ENCODE measurements around the gene RBBP8.

RBBP8 gene

DNA sequence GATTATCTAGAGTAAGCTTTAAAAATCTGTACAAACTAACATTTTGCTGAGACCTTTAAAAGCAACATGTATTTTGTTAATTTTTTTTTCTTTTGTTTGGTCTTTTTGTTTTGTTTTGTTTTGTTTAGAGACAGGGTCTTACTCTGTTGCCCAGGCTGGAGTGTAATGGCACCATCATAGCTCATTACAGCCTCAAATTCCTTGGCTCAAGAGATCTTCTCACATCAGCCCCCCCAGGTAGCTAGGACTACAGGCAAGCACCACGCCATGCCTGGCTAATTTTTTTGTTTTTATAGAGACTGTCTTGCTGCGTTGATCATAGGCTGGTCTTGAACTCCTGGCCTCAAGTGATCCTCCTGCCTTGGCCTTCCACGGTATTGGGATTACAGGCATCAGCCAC lies 23.1 kb downstream of the RBBP8 start:
- Histone ChIP-seq H3K27me3 (no peaks in the 10 kb centered on the region), H3K9me3 (replicated peaks in 1 of 11) (peaks cover 0 to 12% (median 0%) of the 10 kb centered on the region in 11 experiments; a peak in 3 of 22 replicates), H3K4me2 (no peak overlapping the region), H4K20me1 (peaks cover 0 to 7% (median 0%) of the 10 kb centered on the region in 11 experiments; a peak in 2 of 22 replicates), H3K4me3 (no peak overlapping the region), H3K36me3 (peaks cover 20 to 100% (median 93%) of the 10 kb centered on the region in 11 experiments; a peak in 21 of 22 replicates), H3K4me1 (peaks cover 0 to 32% (median 8%) of the 10 kb centered on the region in 10 experiments; a peak in 10 of 20 replicates), H3K9ac (no peak overlapping the region), H3K27ac (no peak overlapping the region)
- TF ChIP-seq Cebpa-rat (IDR thresholded peaks at IDR 0.05), result no peak

DNA sequence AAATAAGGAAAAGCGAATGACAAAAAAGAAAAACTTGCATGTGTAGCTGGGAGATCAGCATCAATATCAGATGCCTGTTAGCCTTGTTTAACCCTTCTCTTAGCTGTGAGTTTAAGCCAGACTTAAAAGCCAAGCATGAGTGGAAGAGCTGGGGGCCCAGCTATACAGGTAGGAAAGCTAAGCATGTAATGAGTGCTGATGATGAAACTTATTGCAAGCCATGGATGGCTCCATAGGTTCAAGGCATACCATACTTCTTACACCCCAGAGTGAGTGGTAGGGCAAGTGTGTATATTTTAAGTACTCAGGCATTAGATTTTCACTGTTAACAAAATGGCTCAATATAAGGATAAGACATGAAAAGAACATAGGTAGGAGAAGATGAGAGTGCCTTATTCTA lies 28.0 kb downstream of the RBBP8 start:
- Histone ChIP-seq H3K27me3 (no peaks in the 10 kb centered on the region), H3K9ac (no peak overlapping the region), H3K4me2 (no peak overlapping the region), H3K36me3 (peaks cover 10 to 100% (median 85%) of the 10 kb centered on the region in 11 experiments; a peak in 21 of 22 replicates), H3K27ac (no peak overlapping the region), H3K4me1 (no peaks in the 10 kb centered on the region), H3K4me3 (no peak overlapping the region), H3K9me3 (replicated peaks in 1 of 11) (no peaks in the 10 kb centered on the region), H4K20me1 (peaks cover 0 to 17% (median 0%) of the 10 kb centered on the region in 11 experiments; a peak in 5 of 22 replicates)
- TF ChIP-seq Cebpa-rat (IDR thresholded peaks at IDR 0.05), result no peak

DNA sequence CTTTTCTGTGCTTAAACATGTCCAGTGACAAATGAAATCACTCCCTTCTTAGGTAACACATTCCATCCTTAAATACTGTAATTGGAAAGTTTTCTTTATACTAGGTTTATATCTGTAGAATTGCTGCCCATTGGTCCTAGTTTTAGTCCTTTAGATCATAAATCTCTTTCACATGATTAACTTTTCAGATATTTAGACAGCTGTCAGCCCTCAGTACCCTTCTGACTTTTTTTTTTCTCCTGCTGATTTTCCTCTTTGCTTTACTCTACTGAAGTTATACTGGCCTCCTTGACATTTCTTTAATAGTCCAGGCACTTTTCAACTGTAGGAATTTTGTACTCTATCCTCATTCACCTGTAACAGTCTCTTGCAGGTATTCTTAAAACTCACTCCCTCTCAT lies 28.9 kb downstream of the RBBP8 start:
- peaks cover 0 to 17% (median 0%) of the 10 kb centered on the region in 11 experiments; a peak in 5 of 22 replicates for H4K20me1 ChIP-seq
- peaks cover 6 to 100% (median 86%) of the 10 kb centered on the region in 11 experiments; a peak in 21 of 22 replicates for H3K36me3 ChIP-seq
- H3K4me2 ChIP-seq, result no peak overlapping the region
- H3K4me1 ChIP-seq, result no peaks in the 10 kb centered on the region
- TF ChIP-seq Cebpa-rat (IDR thresholded peaks at IDR 0.05), result no peak
- H3K9me3 ChIP-seq (replicated peaks in 1 of 11), result no peaks in the 10 kb centered on the region
- H3K27me3 ChIP-seq, result no peaks in the 10 kb centered on the region
- no peak overlapping the region for H3K27ac ChIP-seq
- H3K9ac ChIP-seq, result no peak overlapping the region
- no peak overlapping the region for H3K4me3 ChIP-seq

DNA sequence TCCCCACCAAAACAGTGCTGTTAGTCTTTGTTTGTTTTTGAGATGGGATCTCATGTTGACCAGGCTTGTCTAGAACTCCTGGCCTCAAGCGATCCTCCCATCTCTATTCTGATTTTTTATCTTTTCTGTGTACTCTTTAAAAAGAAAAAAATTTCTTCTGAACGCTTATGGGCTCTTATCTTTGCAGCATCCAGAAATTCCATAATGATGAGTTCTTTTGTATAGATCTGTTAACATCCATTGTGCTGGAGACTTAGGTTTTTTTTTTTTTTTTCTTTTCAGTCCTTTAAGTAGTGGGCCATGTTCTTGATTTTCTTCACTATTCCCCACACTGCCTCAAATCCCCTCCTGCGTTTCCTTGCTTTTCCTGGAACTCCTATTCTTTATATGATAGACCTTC lies 31.0 kb downstream of the RBBP8 start:
- no peak overlapping the region for H3K27ac ChIP-seq
- H3K36me3 ChIP-seq, result peaks cover 6 to 100% (median 85%) of the 10 kb centered on the region in 11 experiments; a peak in 20 of 22 replicates
- H3K9me3 ChIP-seq (replicated peaks in 1 of 11), result no peaks in the 10 kb centered on the region
- no peak for TF ChIP-seq Cebpa-rat (IDR thresholded peaks at IDR 0.05)
- no peak overlapping the region for H3K4me3 ChIP-seq
- no peak overlapping the region for H3K9ac ChIP-seq
- no peaks in the 10 kb centered on the region for H3K4me1 ChIP-seq
- H3K4me2 ChIP-seq, result no peak overlapping the region
- H3K27me3 ChIP-seq, result no peaks in the 10 kb centered on the region
- H4K20me1 ChIP-seq, result peaks cover 0 to 17% (median 0%) of the 10 kb centered on the region in 11 experiments; a peak in 5 of 22 replicates

DNA sequence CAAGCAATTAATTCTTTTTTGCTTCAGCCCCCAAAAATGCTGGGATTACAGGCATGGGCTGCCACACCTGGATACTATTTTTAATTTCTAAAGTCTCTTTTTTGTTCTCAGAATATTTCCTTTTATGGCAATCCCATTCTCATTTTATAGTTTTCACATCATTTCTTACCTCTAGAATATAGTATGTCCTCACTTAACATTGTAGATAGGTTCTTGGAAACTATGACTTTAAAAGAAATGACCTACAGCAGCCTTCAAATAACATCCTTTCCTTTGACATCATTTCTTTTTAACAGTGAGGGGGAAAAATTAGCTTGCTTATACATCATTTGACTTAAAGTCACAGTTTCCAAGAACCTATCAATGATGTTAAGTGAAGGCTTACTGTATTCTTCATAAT lies 31.6 kb downstream of the RBBP8 start:
- TF ChIP-seq Cebpa-rat (IDR thresholded peaks at IDR 0.05), result no peak
- Histone ChIP-seq H3K4me3 (no peak overlapping the region), H3K9ac (no peak overlapping the region), H3K27me3 (no peaks in the 10 kb centered on the region), H3K4me1 (no peaks in the 10 kb centered on the region), H3K27ac (no peak overlapping the region), H4K20me1 (peaks cover 0 to 17% (median 0%) of the 10 kb centered on the region in 11 experiments; a peak in 5 of 22 replicates), H3K36me3 (peaks cover 6 to 100% (median 84%) of the 10 kb centered on the region in 11 experiments; a peak in 20 of 22 replicates), H3K9me3 (replicated peaks in 1 of 11) (no peaks in the 10 kb centered on the region), H3K4me2 (no peak overlapping the region)

DNA sequence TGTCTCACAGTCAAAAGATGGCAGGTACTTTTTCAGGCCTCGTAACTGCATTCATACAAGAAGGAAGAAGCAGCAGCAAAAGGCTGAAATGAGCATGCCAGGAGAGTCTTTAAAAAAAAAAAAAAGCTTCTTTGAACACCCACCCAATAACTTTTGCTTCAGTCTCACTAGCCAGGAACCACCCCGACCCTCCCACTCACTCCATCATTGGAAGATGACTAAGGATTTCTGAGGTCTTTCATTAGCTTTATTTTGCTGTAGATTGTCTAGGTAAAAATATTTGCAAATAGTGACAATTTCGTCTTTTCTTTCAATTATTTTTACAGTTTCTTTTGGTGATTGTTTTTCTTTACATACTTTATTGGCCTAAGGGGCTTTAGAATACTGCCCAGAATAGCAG lies 37.9 kb downstream of the RBBP8 start:
- H3K27me3 ChIP-seq, result no peaks in the 10 kb centered on the region
- no peak for TF ChIP-seq Cebpa-rat (IDR thresholded peaks at IDR 0.05)
- H3K4me1 ChIP-seq, result peaks cover 0 to 17% (median 0%) of the 10 kb centered on the region in 10 experiments; a peak in 6 of 20 replicates
- peaks cover 0 to 3% (median 0%) of the 10 kb centered on the region in 11 experiments; a peak in 1 of 22 replicates for H4K20me1 ChIP-seq
- no peak overlapping the region for H3K27ac ChIP-seq
- H3K36me3 ChIP-seq, result peaks cover 0 to 100% (median 92%) of the 10 kb centered on the region in 11 experiments; a peak in 20 of 22 replicates
- no peak overlapping the region for H3K4me3 ChIP-seq
- no peaks in the 10 kb centered on the region for H3K9me3 ChIP-seq (replicated peaks in 1 of 11)
- no peak overlapping the region for H3K9ac ChIP-seq
- H3K4me2 ChIP-seq, result no peak overlapping the region

DNA sequence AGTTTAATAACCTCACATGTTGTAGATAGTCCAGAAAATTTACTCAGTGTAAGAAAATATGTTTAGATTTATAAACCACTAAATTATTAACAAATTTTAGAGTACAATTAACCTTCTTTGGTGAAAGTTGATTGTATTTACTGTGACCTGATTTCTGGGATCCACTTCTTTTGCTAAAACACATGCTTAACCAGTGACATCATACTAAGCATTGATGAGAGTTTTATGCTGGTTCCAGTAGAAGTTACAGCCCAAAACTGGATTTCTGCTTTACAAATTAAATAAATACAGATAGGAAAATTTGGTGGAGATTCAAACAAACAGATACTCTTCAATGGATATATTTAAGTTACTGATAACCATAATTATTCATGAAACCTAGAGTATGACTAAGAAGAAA lies 40.9 kb downstream of the RBBP8 start:
- H4K20me1 ChIP-seq, result no peaks in the 10 kb centered on the region
- no peak overlapping the region for H3K9ac ChIP-seq
- H3K4me1 ChIP-seq, result peaks cover 0 to 26% (median 0%) of the 10 kb centered on the region in 10 experiments; a peak in 6 of 20 replicates
- no peak for TF ChIP-seq Cebpa-rat (IDR thresholded peaks at IDR 0.05)
- H3K36me3 ChIP-seq, result peaks cover 0 to 100% (median 88%) of the 10 kb centered on the region in 11 experiments; a peak in 20 of 22 replicates
- H3K27ac ChIP-seq, result no peak overlapping the region
- no peak overlapping the region for H3K4me2 ChIP-seq
- no peaks in the 10 kb centered on the region for H3K27me3 ChIP-seq
- H3K9me3 ChIP-seq (replicated peaks in 1 of 11), result no peaks in the 10 kb centered on the region
- no peak overlapping the region for H3K4me3 ChIP-seq

DNA sequence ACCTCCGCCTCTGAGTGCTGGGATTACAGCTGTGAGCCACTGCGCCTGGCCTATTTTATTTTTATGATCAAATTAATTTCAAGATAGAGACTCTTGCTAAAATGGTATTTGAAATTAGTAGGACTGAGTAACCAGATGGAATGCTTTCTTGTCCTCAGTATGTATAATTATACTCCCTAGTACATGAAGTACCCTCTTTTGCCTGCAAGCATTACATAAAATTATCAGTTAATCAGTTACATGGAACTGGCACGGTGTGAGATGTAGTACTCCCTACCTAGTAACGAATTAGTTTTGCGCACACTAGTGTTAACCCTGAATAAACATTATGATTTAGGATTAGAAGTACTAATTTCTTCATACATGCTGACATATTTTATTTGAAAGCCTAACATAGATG lies 41.6 kb downstream of the RBBP8 start:
- Histone ChIP-seq H3K36me3 (peaks cover 0 to 100% (median 84%) of the 10 kb centered on the region in 11 experiments; a peak in 19 of 22 replicates), H3K9ac (no peak overlapping the region), H3K4me1 (peaks cover 0 to 26% (median 0%) of the 10 kb centered on the region in 10 experiments; a peak in 6 of 20 replicates), H3K9me3 (replicated peaks in 1 of 11) (no peaks in the 10 kb centered on the region), H3K27me3 (no peaks in the 10 kb centered on the region), H3K27ac (no peak overlapping the region), H3K4me2 (no peak overlapping the region; a peak in 1 of 22 replicates), H4K20me1 (no peaks in the 10 kb centered on the region), H3K4me3 (no peak overlapping the region)
- no peak for TF ChIP-seq Cebpa-rat (IDR thresholded peaks at IDR 0.05)

DNA sequence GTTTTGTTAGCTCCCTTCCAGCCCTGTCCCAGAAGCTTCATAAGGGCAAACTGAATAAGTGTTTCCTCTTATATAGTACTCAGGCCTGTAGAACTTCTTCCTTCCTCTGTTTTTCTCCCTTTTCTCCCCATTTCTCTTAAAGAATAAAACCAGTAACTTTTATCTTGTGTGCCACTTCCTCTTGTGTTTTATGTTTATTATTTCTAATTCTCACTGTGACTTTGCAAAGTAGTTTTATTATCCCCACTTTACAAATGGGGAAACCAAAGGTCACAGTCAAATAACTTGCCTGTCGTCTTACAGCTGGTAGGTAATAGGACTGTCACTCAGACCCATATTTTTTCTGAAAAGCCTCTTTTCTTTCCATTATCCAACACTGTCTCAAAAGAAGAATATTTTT lies 42.4 kb downstream of the RBBP8 start:
- peaks cover 0 to 26% (median 0%) of the 10 kb centered on the region in 10 experiments; a peak in 6 of 20 replicates for H3K4me1 ChIP-seq
- no peak overlapping the region for H3K9ac ChIP-seq
- no peaks in the 10 kb centered on the region for H3K27me3 ChIP-seq
- peak overlapping the region in 3 of 11 experiments; percentile 16 to 50 (median 39); a peak in 4 of 22 replicates for H3K4me2 ChIP-seq
- no peak overlapping the region for H3K4me3 ChIP-seq
- no peaks in the 10 kb centered on the region for H3K9me3 ChIP-seq (replicated peaks in 1 of 11)
- peaks cover 0 to 100% (median 82%) of the 10 kb centered on the region in 11 experiments; a peak in 19 of 22 replicates for H3K36me3 ChIP-seq
- no peaks in the 10 kb centered on the region for H4K20me1 ChIP-seq
- no peak for TF ChIP-seq Cebpa-rat (IDR thresholded peaks at IDR 0.05)
- H3K27ac ChIP-seq, result peak overlapping the region in 1 of 11 experiments; percentile 38; a peak in 2 of 22 replicates

Data from BLaER1 treated with 17β-estradiol and CSF1 and Interleukin-3, amounts not matched to agents 10 nM and 100 nM (cell line).